K562 (cell line): ENCODE measurements around the gene SEMA5A. TPM values are rescaled to one million over a fixed set of nuclear protein-coding genes. Genes with fewer than 3 reads are reported as not detected.

Source experiments
- GATA2 ChIP-seq: sonication (generic); formaldehyde crosslinking; IDR thresholded peaks from 2 replicates; pipeline ENCODE4 v1.4.0; 2020; ENCODE audit warnings: mild to moderate bottlenecking, missing genetic modification reagents
- HLTF ChIP-seq: fragments of 450-650 bp; IDR thresholded peaks from 2 replicates; pipeline ENCODE4 v1.6.1; 2016
- JUND ChIP-seq, 2 experiments: IDR thresholded peaks; 2 replicates in 1 of 2; 3 replicates in 1 of 2; pipeline ENCODE4 v1.6.1; 2011; ENCODE audit warnings: borderline replicate concordance in 2 of 2, low read depth in 2 of 2, low read length in 2 of 2, improper control_type of control experiment in 1 of 2, missing biosample characterization in 1 of 2, missing genetic modification characterization in 1 of 2, missing genetic modification reagents in 1 of 2
- TRIM24 ChIP-seq, 2 experiments: fragments of 450-650 bp; IDR thresholded peaks; 2 replicates each; pipeline ENCODE4 v1.6.1; 2016
- polyA plus RNA-seq, 8 experiments: library from polyadenylated mRNA; depleted of rRNA in 4 of 8; stranded (reverse) in 5 of 8; unstranded in 3 of 8; fragments of >200 nt; fragmentation: Nextera tagmentation in 2 of 8; fragmentation: Illumina TruSeq in 1 of 8; extraction: Ambion mirVana in 2 of 8; extraction: Trizol in 1 of 8; gene quantifications; 2 replicates each; pipeline versions ENCODE4 v1.2.1 to v1.2.3, GENCODE V29; 2011 to 2014; ENCODE audit warnings: inconsistent platforms in 1 of 8, missing spikeins in 1 of 8
- total RNA-seq, 7 experiments: library from RNA; depleted of rRNA in 6 of 7; stranded (reverse); fragments of >200 nt in 6 of 7; fragmentation: Illumina TruSeq in 2 of 7; extraction: Trizol in 2 of 7; gene quantifications; 2 replicates each; pipeline versions ENCODE4 v1.2.1 to v1.2.3, GENCODE V29; 2011 to 2021; ENCODE audit warnings: low replicate concordance in 1 of 7
- TF ChIP-seq, protein P1 (sequence below), 2 experiments: fragments of 450-650 bp in 1 of 2; sonication (generic) in 1 of 2; formaldehyde crosslinking in 1 of 2; IDR thresholded peaks; 2 replicates each; pipeline versions ENCODE4 v1.7.1 to v1.9.0; 2016 to 2022; ENCODE audit warnings: inconsistent platforms in 1 of 2, mild to moderate bottlenecking in 1 of 2, missing genetic modification reagents in 1 of 2
- TF ChIP-seq, protein P2 (sequence below): fragments of 450-650 bp; IDR thresholded peaks from 2 replicates; pipeline ENCODE4 v1.6.1; 2016; ENCODE audit warnings: borderline replicate concordance

SEMA5A gene
- total and polyA plus RNA-seq, 9 of the 15 experiments (the other 6 are each of a cell fraction or from before 2014, with no cell fraction given) = 0.02 TPM; not detected in 8

DNA sequence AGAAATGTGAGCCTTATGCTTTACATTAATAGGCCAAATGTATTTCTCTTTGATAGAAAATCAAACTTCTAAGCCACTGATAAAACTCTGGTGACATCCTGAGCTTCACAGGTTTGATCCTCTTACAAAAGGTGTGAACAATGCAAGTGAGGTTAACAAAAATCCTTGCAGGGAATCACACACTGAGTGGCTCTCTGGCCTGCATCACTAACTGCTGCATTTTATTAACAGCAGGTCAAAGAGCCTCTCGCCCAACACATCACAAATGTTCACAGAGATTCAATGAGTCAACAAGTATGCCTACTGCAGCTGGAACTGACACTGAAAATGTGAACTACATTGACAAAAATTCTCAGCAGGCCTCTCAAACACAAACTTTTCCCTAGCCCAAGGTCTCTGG is 122.3 kb downstream of the SEMA5A start (continued):
- TF ChIP-seq, protein P1, sequence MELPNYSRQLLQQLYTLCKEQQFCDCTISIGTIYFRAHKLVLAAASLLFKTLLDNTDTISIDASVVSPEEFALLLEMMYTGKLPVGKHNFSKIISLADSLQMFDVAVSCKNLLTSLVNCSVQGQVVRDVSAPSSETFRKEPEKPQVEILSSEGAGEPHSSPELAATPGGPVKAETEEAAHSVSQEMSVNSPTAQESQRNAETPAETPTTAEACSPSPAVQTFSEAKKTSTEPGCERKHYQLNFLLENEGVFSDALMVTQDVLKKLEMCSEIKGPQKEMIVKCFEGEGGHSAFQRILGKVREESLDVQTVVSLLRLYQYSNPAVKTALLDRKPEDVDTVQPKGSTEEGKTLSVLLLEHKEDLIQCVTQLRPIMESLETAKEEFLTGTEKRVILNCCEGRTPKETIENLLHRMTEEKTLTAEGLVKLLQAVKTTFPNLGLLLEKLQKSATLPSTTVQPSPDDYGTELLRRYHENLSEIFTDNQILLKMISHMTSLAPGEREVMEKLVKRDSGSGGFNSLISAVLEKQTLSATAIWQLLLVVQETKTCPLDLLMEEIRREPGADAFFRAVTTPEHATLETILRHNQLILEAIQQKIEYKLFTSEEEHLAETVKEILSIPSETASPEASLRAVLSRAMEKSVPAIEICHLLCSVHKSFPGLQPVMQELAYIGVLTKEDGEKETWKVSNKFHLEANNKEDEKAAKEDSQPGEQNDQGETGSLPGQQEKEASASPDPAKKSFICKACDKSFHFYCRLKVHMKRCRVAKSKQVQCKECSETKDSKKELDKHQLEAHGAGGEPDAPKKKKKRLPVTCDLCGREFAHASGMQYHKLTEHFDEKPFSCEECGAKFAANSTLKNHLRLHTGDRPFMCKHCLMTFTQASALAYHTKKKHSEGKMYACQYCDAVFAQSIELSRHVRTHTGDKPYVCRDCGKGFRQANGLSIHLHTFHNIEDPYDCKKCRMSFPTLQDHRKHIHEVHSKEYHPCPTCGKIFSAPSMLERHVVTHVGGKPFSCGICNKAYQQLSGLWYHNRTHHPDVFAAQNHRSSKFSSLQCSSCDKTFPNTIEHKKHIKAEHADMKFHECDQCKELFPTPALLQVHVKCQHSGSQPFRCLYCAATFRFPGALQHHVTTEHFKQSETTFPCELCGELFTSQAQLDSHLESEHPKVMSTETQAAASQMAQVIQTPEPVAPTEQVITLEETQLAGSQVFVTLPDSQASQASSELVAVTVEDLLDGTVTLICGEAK (IDR thresholded peaks at IDR 0.05) = no peak
- TF ChIP-seq, protein P1 (CRISPR knock-in tag; IDR thresholded peaks at IDR 0.05) = no peak
- TF ChIP-seq TRIM24 (IDR thresholded peaks at IDR 0.05) (no peak), JUND (IDR thresholded peaks at IDR 0.05; ENCODE audit: borderline replicate concordance, low read depth, low read length) (no peak), JUND (tag; IDR thresholded peaks at IDR 0.05; ENCODE audit: borderline replicate concordance, low read depth, low read length) (no peak), GATA2 (CRISPR knock-in tag) (no peak), HLTF (no peak)
- TF ChIP-seq, protein P2, sequence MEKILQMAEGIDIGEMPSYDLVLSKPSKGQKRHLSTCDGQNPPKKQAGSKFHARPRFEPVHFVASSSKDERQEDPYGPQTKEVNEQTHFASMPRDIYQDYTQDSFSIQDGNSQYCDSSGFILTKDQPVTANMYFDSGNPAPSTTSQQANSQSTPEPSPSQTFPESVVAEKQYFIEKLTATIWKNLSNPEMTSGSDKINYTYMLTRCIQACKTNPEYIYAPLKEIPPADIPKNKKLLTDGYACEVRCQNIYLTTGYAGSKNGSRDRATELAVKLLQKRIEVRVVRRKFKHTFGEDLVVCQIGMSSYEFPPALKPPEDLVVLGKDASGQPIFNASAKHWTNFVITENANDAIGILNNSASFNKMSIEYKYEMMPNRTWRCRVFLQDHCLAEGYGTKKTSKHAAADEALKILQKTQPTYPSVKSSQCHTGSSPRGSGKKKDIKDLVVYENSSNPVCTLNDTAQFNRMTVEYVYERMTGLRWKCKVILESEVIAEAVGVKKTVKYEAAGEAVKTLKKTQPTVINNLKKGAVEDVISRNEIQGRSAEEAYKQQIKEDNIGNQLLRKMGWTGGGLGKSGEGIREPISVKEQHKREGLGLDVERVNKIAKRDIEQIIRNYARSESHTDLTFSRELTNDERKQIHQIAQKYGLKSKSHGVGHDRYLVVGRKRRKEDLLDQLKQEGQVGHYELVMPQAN = no peak
- TF ChIP-seq, all 486 proteins: peak for 0
